ENCODE measurements around the gene ZNF609.

- TF ChIP-seq POLR2AphosphoS5 (IDR thresholded peaks at IDR 0.05; ENCODE audit: borderline replicate concordance, low read depth, low read length) = no peak
- TF ChIP-seq EZH2 (IDR thresholded peaks at IDR 0.05) = no peak
- TF ChIP-seq FOXP2 (optimal IDR thresholded peaks at IDR 0.05; ENCODE audit: control extremely low read depth, extremely low read length, insufficient read depth) = no peak
These were observed 65.6 kb downstream of the ZNF609 start for GRCh38 chr15:64525828-64526530.

All from SK-N-MC (cell line).